Measurements from ENCODE around the gene TMEM131. TPM values are rescaled to one million over a fixed set of nuclear protein-coding genes. Genes with fewer than 3 reads are reported as not detected.

Gene TMEM131
- total RNA-seq, 2 donors from 2014 or later, result 20.0 to 21.4 TPM

- H3K27ac ChIP-seq, result no peak overlapping the region
- no peak overlapping the region for H3K4me3 ChIP-seq
- peaks cover 19% of the 10 kb centered on the region for H3K4me1 ChIP-seq
- TF ChIP-seq CTCF (IDR thresholded peaks at IDR 0.05), result no peak
- no peak for TF ChIP-seq POLR2A (IDR thresholded peaks at IDR 0.05)
- intact Hi-C loops (cut with DNase I), result no loop called here
- no peaks in the 10 kb centered on the region for H3K27me3 ChIP-seq
- WGBS, 2 donors, result 30 to 33% methylated on average over 1 of the region's 1 CpG
- no peak for ATAC-seq
- H3K36me3 ChIP-seq (replicated peaks in 1 of 2; ENCODE audit: insufficient read depth in 1 of 2, low read depth in 2 of 2), result no peaks in the 10 kb centered on the region
- H3K9me3 ChIP-seq, result no peaks in the 10 kb centered on the region
- DNase-seq, result no peak
Observed at GRCh38 chr2:97945791-97946190, 50.0 kb downstream of the TMEM131 start.

GRCh38 chr2:97936881-97937280, 58.9 kb downstream of the TMEM131 start:
- Histone ChIP-seq H3K27me3 (no peaks in the 10 kb centered on the region), H3K4me1 (peaks cover 20% of the 10 kb centered on the region), H3K27ac (no peak overlapping the region), H3K36me3 (replicated peaks in 1 of 2; ENCODE audit: insufficient read depth in 1 of 2, low read depth in 2 of 2) (no peaks in the 10 kb centered on the region), H3K9me3 (no peaks in the 10 kb centered on the region), H3K4me3 (no peak overlapping the region)
- no peak for DNase-seq
- TF ChIP-seq POLR2A (IDR thresholded peaks at IDR 0.05), result no peak
- TF ChIP-seq CTCF (IDR thresholded peaks at IDR 0.05), result no peak
- WGBS, 2 donors, result 72 to 85% methylated on average over 2 of the region's 2 CpGs
- intact Hi-C loops (cut with DNase I), result no loop called here
- no peak for ATAC-seq

- Histone ChIP-seq H3K4me3 (no peak overlapping the region), H3K36me3 (replicated peaks in 1 of 2; ENCODE audit: insufficient read depth in 1 of 2, low read depth in 2 of 2) (no peaks in the 10 kb centered on the region), H3K4me1 (peaks cover 27% of the 10 kb centered on the region), H3K9me3 (no peaks in the 10 kb centered on the region), H3K27ac (no peak overlapping the region), H3K27me3 (no peaks in the 10 kb centered on the region)
- no peak for TF ChIP-seq CTCF (IDR thresholded peaks at IDR 0.05)
- no peak for TF ChIP-seq POLR2A (IDR thresholded peaks at IDR 0.05)
- intact Hi-C loops (cut with DNase I), result no loop called here
- peak; percentile 30 to 68 (median 48) for DNase-seq
- no peak for ATAC-seq
- WGBS, 2 donors, result 28 to 31% methylated on average over 5 of the region's 5 CpGs
Observed at GRCh38 chr2:97936199-97936598, 59.5 kb downstream of the TMEM131 start.

GRCh38 chr2:97935719-97936161, 60.0 kb downstream of the TMEM131 start:
- Histone ChIP-seq H3K36me3 (replicated peaks in 1 of 2; ENCODE audit: insufficient read depth in 1 of 2, low read depth in 2 of 2) (no peaks in the 10 kb centered on the region), H3K4me3 (no peak overlapping the region), H3K4me1 (peaks cover 32% of the 10 kb centered on the region), H3K27ac (no peak overlapping the region), H3K27me3 (no peaks in the 10 kb centered on the region), H3K9me3 (no peaks in the 10 kb centered on the region)
- 0 to 8% methylated on average over 2 of the region's 2 CpGs for WGBS, 2 donors
- no peak for TF ChIP-seq POLR2A (IDR thresholded peaks at IDR 0.05)
- TF ChIP-seq CTCF (IDR thresholded peaks at IDR 0.05), result no peak
- no peak for ATAC-seq
- intact Hi-C loops (cut with DNase I), result no loop called here
- no peak for DNase-seq

- Histone ChIP-seq H3K4me3 (no peak overlapping the region), H3K27ac (no peak overlapping the region), H3K4me1 (peaks cover 45% of the 10 kb centered on the region), H3K9me3 (no peaks in the 10 kb centered on the region), H3K27me3 (no peaks in the 10 kb centered on the region), H3K36me3 (replicated peaks in 1 of 2; ENCODE audit: insufficient read depth in 1 of 2, low read depth in 2 of 2) (no peaks in the 10 kb centered on the region)
- ATAC-seq (no peak), DNase-seq (no peak)
- no peak for TF ChIP-seq POLR2A (IDR thresholded peaks at IDR 0.05)
- no peak for TF ChIP-seq CTCF (IDR thresholded peaks at IDR 0.05)
- 89 to 92% methylated on average over 4 of the region's 4 CpGs for WGBS, 2 donors
- intact Hi-C loops (cut with DNase I), result no loop called here
Observed at GRCh38 chr2:97932975-97933662, 62.6 kb downstream of the TMEM131 start.
